ENCODE results near the gene ZFPM1.

Gene ZFPM1

GRCh38 chr16:88526906-88527185 lies 73.8 kb downstream of the ZFPM1 start:
- no peak for DNase-seq (ENCODE audit: low spot score)
- no peak for TF ChIP-seq CTCF (IDR thresholded peaks at IDR 0.05; ENCODE audit: extremely low read depth, missing control alignments)

DNA sequence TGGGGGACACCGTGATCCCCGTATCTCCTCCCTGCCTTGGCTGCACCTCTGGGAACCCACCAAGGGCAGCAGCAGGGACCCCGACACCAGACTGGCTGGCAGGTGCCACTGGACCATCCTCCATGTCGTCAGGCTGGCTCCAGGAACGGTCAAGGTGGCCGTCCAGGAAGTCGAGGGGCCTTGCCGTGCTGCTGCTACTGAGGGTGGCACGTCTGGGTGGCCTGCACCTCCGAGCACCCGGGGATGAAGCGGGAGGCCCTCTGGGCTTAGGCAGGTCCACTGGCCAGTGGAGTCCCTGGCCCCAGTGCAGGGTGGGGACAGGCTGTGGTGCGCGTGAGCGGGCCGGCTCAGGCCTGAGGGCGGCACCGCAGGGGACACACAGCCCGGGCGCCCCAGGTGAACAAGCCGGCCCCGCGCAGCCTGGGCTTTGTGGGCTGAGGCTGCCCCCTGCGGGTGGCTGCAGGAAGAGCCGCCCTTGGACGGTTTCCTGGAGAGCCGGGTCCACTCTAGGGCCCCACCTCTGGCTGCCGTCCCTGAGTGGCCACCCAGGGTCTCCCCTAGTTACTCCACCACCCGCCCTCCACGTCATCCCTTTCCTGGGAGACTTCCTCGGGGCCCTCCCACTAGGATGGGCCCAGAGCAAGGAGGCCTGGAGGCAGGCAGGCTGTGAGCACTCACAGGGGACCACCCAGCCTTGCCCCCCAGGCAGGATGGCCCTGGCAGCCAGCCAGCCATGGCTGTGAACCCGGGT lies 74.3 kb downstream of the ZFPM1 start:
- peak; percentile 94 for DNase-seq (ENCODE audit: low spot score)
- TF ChIP-seq CTCF (IDR thresholded peaks at IDR 0.05; ENCODE audit: extremely low read depth, missing control alignments) = peak; percentile 84

- no peak for DNase-seq (ENCODE audit: low spot score)
- no peak for TF ChIP-seq CTCF (IDR thresholded peaks at IDR 0.05; ENCODE audit: extremely low read depth, missing control alignments)
These were observed 75.1 kb downstream of the ZFPM1 start for GRCh38 chr16:88527937-88528743.

- no peak for DNase-seq (ENCODE audit: low spot score)
- TF ChIP-seq CTCF (IDR thresholded peaks at IDR 0.05; ENCODE audit: extremely low read depth, missing control alignments) = no peak
These were observed 75.8 kb downstream of the ZFPM1 start for GRCh38 chr16:88528902-88529318.

DNA sequence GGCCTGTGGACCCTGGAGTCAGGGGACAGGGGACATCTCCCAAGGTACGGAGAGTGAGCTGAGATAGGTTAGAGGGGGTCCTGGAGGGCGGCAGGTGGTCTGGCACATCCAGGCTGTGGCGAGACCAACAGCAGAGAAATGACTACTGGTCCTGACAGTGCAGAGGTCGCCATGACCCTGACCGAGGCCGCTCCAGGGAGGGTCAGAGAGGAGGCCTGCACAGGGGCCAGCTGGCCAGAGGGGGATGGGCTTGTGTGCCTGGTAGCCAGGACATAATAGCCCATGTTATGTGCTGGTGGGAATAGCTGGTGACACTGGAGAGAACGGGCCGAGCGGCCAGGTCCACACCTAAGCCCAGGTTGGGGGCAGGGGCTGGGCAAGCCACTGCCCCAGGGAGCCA lies 76.5 kb downstream of the ZFPM1 start:
- DNase-seq (ENCODE audit: low spot score) = no peak
- no peak for TF ChIP-seq CTCF (IDR thresholded peaks at IDR 0.05; ENCODE audit: extremely low read depth, missing control alignments)

- TF ChIP-seq CTCF (IDR thresholded peaks at IDR 0.05; ENCODE audit: extremely low read depth, missing control alignments) = no peak
- DNase-seq (ENCODE audit: low spot score) = no peak
These were observed 77.2 kb downstream of the ZFPM1 start for GRCh38 chr16:88530051-88530857.

DNA sequence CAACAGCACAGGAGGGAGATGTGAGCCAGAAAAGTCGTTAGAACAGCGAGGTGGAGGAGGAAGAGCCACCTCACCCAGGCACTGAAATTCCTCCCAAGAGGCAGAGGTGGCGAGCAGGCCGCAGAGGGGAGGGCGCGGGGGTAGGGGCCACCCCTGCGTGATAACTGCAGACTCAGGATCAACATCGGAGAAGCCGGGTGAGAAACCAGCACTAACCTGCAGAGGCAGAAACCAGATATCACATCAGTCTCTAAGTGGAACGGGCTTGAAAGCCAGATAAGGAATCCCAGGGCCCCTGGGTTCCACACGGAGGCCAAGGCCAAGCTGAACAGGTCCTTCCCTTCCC lies 77.8 kb downstream of the ZFPM1 start:
- DNase-seq (ENCODE audit: low spot score) = no peak
- TF ChIP-seq CTCF (IDR thresholded peaks at IDR 0.05; ENCODE audit: extremely low read depth, missing control alignments) = no peak
